Liver (tissue), 9 donors: ENCODE measurements around the gene CAPN1. TPM values are rescaled to one million over a fixed set of nuclear protein-coding genes. Genes with fewer than 3 reads are reported as not detected.

ENCODE experiments used
- DNase-seq: peaks from one replicate; pipeline ENCODE4 v3.0.0-alpha.2; 2017; ENCODE audit warnings: low spot score
- H3K27ac ChIP-seq, 2 donors: one replicate each; pipeline ENCODE4 v1.7.0; 2013; ENCODE audit warnings: inconsistent platforms in 2 of 2, low read length in 2 of 2, control low read depth in 1 of 2, low read depth in 1 of 2, mild to moderate bottlenecking in 1 of 2
- H3K27me3 ChIP-seq, 4 donors: one replicate each; pipeline versions ENCODE4 v1.6.1 to v1.7.0; 2013; ENCODE audit warnings: low read length in 3 of 4, inconsistent platforms in 1 of 4, mild to moderate bottlenecking in 1 of 4, moderate library complexity in 1 of 4; ENCODE audit not compliant: control insufficient read depth in 4 of 4, insufficient read depth in 4 of 4
- H3K36me3 ChIP-seq, 4 donors: one replicate each; pipeline versions ENCODE4 v1.6.1 to v1.7.0; 2013; ENCODE audit warnings: low read length in 3 of 4, mild to moderate bottlenecking in 3 of 4, low read depth in 1 of 4, moderate library complexity in 1 of 4; ENCODE audit not compliant: control insufficient read depth in 4 of 4, insufficient read depth in 3 of 4
- H3K4me1 ChIP-seq, 4 donors: one replicate each; pipeline versions ENCODE4 v1.6.1 to v1.7.0; 2013; ENCODE audit warnings: low read length in 3 of 4, mild to moderate bottlenecking in 3 of 4, moderate library complexity in 1 of 4; ENCODE audit not compliant: control insufficient read depth in 4 of 4, insufficient read depth in 4 of 4
- H3K4me3 ChIP-seq, 3 donors: one replicate each; pipeline versions ENCODE4 v1.6.1 to v1.7.0; 2013; ENCODE audit warnings: low read length in 3 of 3, control low read depth in 1 of 3, low read depth in 1 of 3, mild to moderate bottlenecking in 1 of 3
- H3K9ac ChIP-seq, 2 donors: one replicate each; pipeline ENCODE4 v1.7.0; 2013; ENCODE audit warnings: low read length in 2 of 2, mild to moderate bottlenecking in 2 of 2, moderate library complexity in 2 of 2, control low read depth in 1 of 2, low read depth in 1 of 2
- H3K9me3 ChIP-seq, 4 donors: one replicate each; pipeline versions ENCODE4 v1.6.1 to v1.7.0; 2013; ENCODE audit warnings: low read length in 3 of 4; ENCODE audit not compliant: control insufficient read depth in 4 of 4
- CTCF ChIP-seq: fragments of 150-350 bp; IDR thresholded peaks from 2 replicates; pipeline ENCODE4 v1.5.1; 2017; ENCODE audit warnings: improper control_type of control experiment, low read depth, low read length; ENCODE audit not compliant: missing input control
- EGR1 ChIP-seq, 2 donors: IDR thresholded peaks; 2 replicates each; pipeline ENCODE4 v1.6.1; 2016 to 2018; ENCODE audit warnings: antibody characterized with exemption in 2 of 2, low read depth in 2 of 2
- FOXA1 ChIP-seq: IDR thresholded peaks from 2 replicates; pipeline ENCODE4 v1.6.1; 2016; ENCODE audit warnings: antibody characterized with exemption
- FOXA2 ChIP-seq: IDR thresholded peaks from 2 replicates; pipeline ENCODE4 v1.6.1; 2016; ENCODE audit warnings: antibody characterized with exemption
- GABPA ChIP-seq, 2 donors: IDR thresholded peaks in 1 of 2; conservative IDR thresholded peaks in 1 of 2; 2 replicates each; pipeline ENCODE4 v1.6.1; 2016; ENCODE audit warnings: antibody characterized with exemption in 2 of 2, mild to moderate bottlenecking in 1 of 2, moderate library complexity in 1 of 2
- HNF4A ChIP-seq, 2 donors: conservative IDR thresholded peaks; 2 replicates each; pipeline ENCODE4 v1.6.1; 2016; ENCODE audit warnings: antibody characterized with exemption in 2 of 2, mild to moderate bottlenecking in 2 of 2
- HNF4G ChIP-seq: IDR thresholded peaks from 2 replicates; pipeline ENCODE4 v1.6.1; 2016; ENCODE audit warnings: antibody characterized with exemption
- JUND ChIP-seq, 2 donors: IDR thresholded peaks; 2 replicates each; pipeline ENCODE4 v1.6.1; 2016; ENCODE audit warnings: antibody characterized with exemption in 2 of 2
- MAX ChIP-seq: IDR thresholded peaks from 2 replicates; pipeline ENCODE4 v1.6.1; 2016; ENCODE audit warnings: antibody characterized with exemption
- NR2F2 ChIP-seq: IDR thresholded peaks from 2 replicates; pipeline ENCODE4 v1.6.1; 2016; ENCODE audit warnings: antibody characterized with exemption
- RAD21 ChIP-seq, 2 donors: IDR thresholded peaks; 2 replicates each; pipeline ENCODE4 v1.6.1; 2016; ENCODE audit warnings: antibody characterized with exemption in 2 of 2, mild to moderate bottlenecking in 2 of 2
- SP1 ChIP-seq: IDR thresholded peaks from 2 replicates; pipeline ENCODE4 v1.6.1; 2018; ENCODE audit warnings: antibody characterized with exemption, mild to moderate bottlenecking
- TAF1 ChIP-seq: conservative IDR thresholded peaks from 2 replicates; pipeline ENCODE4 v1.6.1; 2016; ENCODE audit warnings: antibody characterized with exemption, mild to moderate bottlenecking
- YY1 ChIP-seq: IDR thresholded peaks from 2 replicates; pipeline ENCODE4 v1.6.1; 2016; ENCODE audit warnings: antibody characterized with exemption, mild to moderate bottlenecking
- WGBS: extraction: QIAGEN DNeasy Blood & Tissue Kit; methylation state at CpG from one replicate; pipeline ENCODE4 v1.1.7; 2013; 5-methylcytosine and 5-hydroxymethylcytosine counted together
- polyA plus RNA-seq, 2 donors: library from polyadenylated mRNA; stranded (reverse) in 1 of 2; unstranded in 1 of 2; fragments of 200-250 nt in 1 of 2; fragments of >200 nt in 1 of 2; fragmentation: Nextera tagmentation in 1 of 2; extraction: Ambion mirVana in 1 of 2; gene quantifications; one replicate each; pipeline versions ENCODE4 v1.2.1 to v1.2.3, GENCODE V29; 2013 to 2015
- total RNA-seq, 2 donors: library from RNA; depleted of rRNA; stranded (reverse); fragments of >200 nt; gene quantifications; one replicate each; pipeline ENCODE4 v1.2.3, GENCODE V29; 2014
- TF ChIP-seq, protein P1 (sequence below): IDR thresholded peaks from 2 replicates; pipeline ENCODE4 v1.6.1; 2016; ENCODE audit warnings: antibody characterized with exemption
- TF ChIP-seq, protein P2 (sequence below): IDR thresholded peaks from 2 replicates; pipeline ENCODE4 v1.6.1; 2016; ENCODE audit warnings: antibody characterized with exemption, mild to moderate bottlenecking
- TF ChIP-seq, protein P3 (sequence below): IDR thresholded peaks from 2 replicates; pipeline ENCODE4 v1.6.1; 2016; ENCODE audit warnings: antibody characterized with exemption
- donor health status: healthy.
- donor health status: healthy.
- donor health status: healthy.
- donor health status: healthy.
- donor health status: healthy.

CAPN1 gene
- total and polyA plus RNA-seq, 4 donors = 39.6 to 183 (median 65.1) TPM

DNA sequence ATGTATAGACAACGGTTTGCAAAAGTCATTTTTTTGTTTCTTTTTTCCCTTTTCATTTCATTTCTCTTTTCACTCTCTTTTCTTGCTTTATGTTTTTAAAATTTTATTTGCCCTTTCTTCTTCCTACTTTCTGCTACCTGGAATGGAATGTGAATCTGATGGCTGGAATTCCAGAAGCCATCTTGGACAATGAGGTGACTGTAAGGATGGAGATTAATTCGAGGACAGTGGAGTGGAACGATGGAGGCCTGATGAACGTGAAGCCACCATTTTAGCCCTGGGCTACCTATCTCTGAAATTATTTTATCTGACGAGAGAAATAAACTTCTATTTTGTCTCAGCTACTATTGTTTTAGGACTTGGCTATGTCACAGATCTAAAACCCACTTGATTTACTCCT is 77.3 kb downstream of the CAPN1 start:
- Histone ChIP-seq H3K27me3 (no peaks in the 10 kb centered on the region), H3K9me3 (no peaks in the 10 kb centered on the region), H3K36me3 (no peaks in the 10 kb centered on the region), H3K9ac (no peak overlapping the region), H3K4me3 (no peak overlapping the region), H3K4me1 (peaks cover 2 to 16% (median 11%) of the 10 kb centered on the region in 4 donors), H3K27ac (no peak overlapping the region)
- TF ChIP-seq CTCF = no peak
- TF ChIP-seq SP1 = no peak
- DNase-seq = no peak
- WGBS = 87% methylated on average over 5 of the region's 5 CpGs

DNA sequence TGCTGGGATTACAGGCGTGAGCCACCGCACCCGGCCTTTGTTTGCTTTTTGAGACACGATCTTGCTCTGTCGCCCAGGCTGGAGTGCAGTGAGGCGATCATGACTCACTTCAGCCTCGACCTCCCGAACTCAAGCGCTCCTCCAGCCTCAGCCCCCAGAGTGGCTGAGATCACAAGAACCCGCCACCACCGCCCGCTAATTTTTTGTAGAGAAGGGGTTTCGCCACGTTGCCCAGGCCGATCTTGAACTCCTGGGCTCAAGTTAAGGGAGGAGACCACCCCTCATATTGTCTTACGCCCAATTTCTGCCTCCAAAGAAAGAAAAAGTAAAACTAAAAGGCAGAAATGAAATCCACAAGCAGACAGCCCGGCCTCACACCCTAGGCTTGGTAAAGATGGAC is 78.6 kb downstream of the CAPN1 start:
- no peak overlapping the region for H3K27ac ChIP-seq
- 96% methylated on average over 17 of the region's 17 CpGs for WGBS
- TF ChIP-seq RAD21 (IDR thresholded peaks at IDR 0.05) (no peak), FOXA1 (no peak), CTCF (no peak), SP1 (no peak), HNF4A (conservative IDR thresholded peaks at IDR 0.05) (no peak), GABPA (IDR thresholded peaks at IDR 0.05 in 1 of 2, conservative IDR thresholded peaks at IDR 0.05 in 1 of 2) (no peak), FOXA2 (no peak), JUND (IDR thresholded peaks at IDR 0.05) (no peak), MAX (no peak), YY1 (no peak), EGR1 (IDR thresholded peaks at IDR 0.05; ENCODE audit: low read depth in 2 of 2) (no peak), NR2F2 (no peak), HNF4G (no peak), TAF1 (no peak)
- TF ChIP-seq, protein P1, sequence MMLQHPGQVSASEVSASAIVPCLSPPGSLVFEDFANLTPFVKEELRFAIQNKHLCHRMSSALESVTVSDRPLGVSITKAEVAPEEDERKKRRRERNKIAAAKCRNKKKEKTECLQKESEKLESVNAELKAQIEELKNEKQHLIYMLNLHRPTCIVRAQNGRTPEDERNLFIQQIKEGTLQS = no peak
- TF ChIP-seq, protein P2, sequence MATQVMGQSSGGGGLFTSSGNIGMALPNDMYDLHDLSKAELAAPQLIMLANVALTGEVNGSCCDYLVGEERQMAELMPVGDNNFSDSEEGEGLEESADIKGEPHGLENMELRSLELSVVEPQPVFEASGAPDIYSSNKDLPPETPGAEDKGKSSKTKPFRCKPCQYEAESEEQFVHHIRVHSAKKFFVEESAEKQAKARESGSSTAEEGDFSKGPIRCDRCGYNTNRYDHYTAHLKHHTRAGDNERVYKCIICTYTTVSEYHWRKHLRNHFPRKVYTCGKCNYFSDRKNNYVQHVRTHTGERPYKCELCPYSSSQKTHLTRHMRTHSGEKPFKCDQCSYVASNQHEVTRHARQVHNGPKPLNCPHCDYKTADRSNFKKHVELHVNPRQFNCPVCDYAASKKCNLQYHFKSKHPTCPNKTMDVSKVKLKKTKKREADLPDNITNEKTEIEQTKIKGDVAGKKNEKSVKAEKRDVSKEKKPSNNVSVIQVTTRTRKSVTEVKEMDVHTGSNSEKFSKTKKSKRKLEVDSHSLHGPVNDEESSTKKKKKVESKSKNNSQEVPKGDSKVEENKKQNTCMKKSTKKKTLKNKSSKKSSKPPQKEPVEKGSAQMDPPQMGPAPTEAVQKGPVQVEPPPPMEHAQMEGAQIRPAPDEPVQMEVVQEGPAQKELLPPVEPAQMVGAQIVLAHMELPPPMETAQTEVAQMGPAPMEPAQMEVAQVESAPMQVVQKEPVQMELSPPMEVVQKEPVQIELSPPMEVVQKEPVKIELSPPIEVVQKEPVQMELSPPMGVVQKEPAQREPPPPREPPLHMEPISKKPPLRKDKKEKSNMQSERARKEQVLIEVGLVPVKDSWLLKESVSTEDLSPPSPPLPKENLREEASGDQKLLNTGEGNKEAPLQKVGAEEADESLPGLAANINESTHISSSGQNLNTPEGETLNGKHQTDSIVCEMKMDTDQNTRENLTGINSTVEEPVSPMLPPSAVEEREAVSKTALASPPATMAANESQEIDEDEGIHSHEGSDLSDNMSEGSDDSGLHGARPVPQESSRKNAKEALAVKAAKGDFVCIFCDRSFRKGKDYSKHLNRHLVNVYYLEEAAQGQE = no peak
- TF ChIP-seq, protein P3, sequence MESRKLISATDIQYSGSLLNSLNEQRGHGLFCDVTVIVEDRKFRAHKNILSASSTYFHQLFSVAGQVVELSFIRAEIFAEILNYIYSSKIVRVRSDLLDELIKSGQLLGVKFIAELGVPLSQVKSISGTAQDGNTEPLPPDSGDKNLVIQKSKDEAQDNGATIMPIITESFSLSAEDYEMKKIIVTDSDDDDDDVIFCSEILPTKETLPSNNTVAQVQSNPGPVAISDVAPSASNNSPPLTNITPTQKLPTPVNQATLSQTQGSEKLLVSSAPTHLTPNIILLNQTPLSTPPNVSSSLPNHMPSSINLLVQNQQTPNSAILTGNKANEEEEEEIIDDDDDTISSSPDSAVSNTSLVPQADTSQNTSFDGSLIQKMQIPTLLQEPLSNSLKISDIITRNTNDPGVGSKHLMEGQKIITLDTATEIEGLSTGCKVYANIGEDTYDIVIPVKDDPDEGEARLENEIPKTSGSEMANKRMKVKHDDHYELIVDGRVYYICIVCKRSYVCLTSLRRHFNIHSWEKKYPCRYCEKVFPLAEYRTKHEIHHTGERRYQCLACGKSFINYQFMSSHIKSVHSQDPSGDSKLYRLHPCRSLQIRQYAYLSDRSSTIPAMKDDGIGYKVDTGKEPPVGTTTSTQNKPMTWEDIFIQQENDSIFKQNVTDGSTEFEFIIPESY = no peak
- peaks cover 2 to 16% (median 11%) of the 10 kb centered on the region in 4 donors for H3K4me1 ChIP-seq
- no peaks in the 10 kb centered on the region for H3K9me3 ChIP-seq
- DNase-seq = no peak
- H3K4me3 ChIP-seq = no peak overlapping the region
- H3K9ac ChIP-seq = no peak overlapping the region
- no peaks in the 10 kb centered on the region for H3K27me3 ChIP-seq
- H3K36me3 ChIP-seq = no peaks in the 10 kb centered on the region
